Body of pancreas (tissue), 4 donors: ENCODE measurements around the gene COLEC12.

Experiments
- POLR2A ChIP-seq, 3 donors: fragments of 450-650 bp; IDR thresholded peaks; one replicate each; pipeline ENCODE4 v1.6.1; 2016; ENCODE audit warnings: antibody characterized with exemption in 3 of 3, mild to moderate bottlenecking in 2 of 3
- TF ChIP-seq, protein P1 (sequence below), 7 experiments: fragments of 450-650 bp in 4 of 7; fragments of 200-600 bp in 3 of 7; sonication (generic) in 3 of 7; IDR thresholded peaks; one replicate each; pipeline ENCODE4 v1.5.1; 2016 to 2019; ENCODE audit warnings: antibody characterized with exemption in 7 of 7

DNA sequence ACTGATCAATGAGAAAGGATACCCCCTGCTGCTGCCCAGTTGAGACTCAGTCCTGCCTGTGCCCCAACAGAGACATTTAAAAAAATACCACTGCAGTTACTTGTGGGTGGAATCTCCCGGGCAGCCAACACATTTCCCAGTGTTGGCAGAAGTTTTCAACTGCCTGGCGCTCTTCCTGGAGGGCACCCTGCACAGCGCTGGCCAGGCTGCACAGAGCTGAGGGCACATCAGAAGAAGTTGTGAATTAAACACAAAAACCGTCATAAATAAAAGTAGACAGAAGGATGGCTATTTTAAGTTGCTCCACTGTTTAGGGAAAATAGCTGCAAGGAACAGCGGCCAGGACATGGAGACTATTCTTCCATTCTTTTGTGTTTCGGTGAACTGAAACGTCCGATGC is 122.4 kb downstream of the COLEC12 start:
- TF ChIP-seq, protein P1, sequence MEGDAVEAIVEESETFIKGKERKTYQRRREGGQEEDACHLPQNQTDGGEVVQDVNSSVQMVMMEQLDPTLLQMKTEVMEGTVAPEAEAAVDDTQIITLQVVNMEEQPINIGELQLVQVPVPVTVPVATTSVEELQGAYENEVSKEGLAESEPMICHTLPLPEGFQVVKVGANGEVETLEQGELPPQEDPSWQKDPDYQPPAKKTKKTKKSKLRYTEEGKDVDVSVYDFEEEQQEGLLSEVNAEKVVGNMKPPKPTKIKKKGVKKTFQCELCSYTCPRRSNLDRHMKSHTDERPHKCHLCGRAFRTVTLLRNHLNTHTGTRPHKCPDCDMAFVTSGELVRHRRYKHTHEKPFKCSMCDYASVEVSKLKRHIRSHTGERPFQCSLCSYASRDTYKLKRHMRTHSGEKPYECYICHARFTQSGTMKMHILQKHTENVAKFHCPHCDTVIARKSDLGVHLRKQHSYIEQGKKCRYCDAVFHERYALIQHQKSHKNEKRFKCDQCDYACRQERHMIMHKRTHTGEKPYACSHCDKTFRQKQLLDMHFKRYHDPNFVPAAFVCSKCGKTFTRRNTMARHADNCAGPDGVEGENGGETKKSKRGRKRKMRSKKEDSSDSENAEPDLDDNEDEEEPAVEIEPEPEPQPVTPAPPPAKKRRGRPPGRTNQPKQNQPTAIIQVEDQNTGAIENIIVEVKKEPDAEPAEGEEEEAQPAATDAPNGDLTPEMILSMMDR (IDR thresholded peaks at IDR 0.05) = no peak
- TF ChIP-seq POLR2A (IDR thresholded peaks at IDR 0.05) = no peak
